BE2C (cell line): ENCODE results near the gene DDX49.

ENCODE experiments used
- DNase-seq: peaks from one replicate; pipeline ENCODE4 v3.0.0-alpha.2; 2020
- H3K27me3 ChIP-seq: fragments of 250-450 bp; sonication (Bioruptor Pico); 2 replicates; pipeline ENCODE4 v1.5.1; 2020; ENCODE audit warnings: mild to moderate bottlenecking
- H3K36me3 ChIP-seq: fragments of 250-450 bp; sonication (Bioruptor Pico); 2 replicates; pipeline ENCODE4 v1.5.1; 2020; ENCODE audit warnings: mild to moderate bottlenecking
- H3K4me1 ChIP-seq: fragments of 250-450 bp; sonication (Bioruptor Pico); 2 replicates; pipeline ENCODE4 v1.5.1; 2020
- H3K4me3 ChIP-seq: 2 replicates; pipeline ENCODE4 v1.5.1; 2011; ENCODE audit warnings: low read depth, low read length
- H3K9me3 ChIP-seq: fragments of 250-450 bp; sonication (Bioruptor Pico); 2 replicates; pipeline ENCODE4 v1.5.1; 2020
- CTCF ChIP-seq: IDR thresholded peaks from 2 replicates; pipeline ENCODE4 v1.5.1; 2012; ENCODE audit warnings: mild to moderate bottlenecking, low read depth, low read length

Gene DDX49

GRCh38 chr19:18945297-18945696, 25.8 kb downstream of the DDX49 start:
- DNase-seq: no peak
- H3K27me3 ChIP-seq: peaks cover 10% of the 10 kb centered on the region
- no peaks in the 10 kb centered on the region; the same call in 1 of the 2 replicates for H3K4me1 ChIP-seq
- no peak for TF ChIP-seq CTCF
- H3K36me3 ChIP-seq: no peaks in the 10 kb centered on the region
- H3K9me3 ChIP-seq: no peaks in the 10 kb centered on the region
- no peak overlapping the region for H3K4me3 ChIP-seq

GRCh38 chr19:18946335-18946734, 26.8 kb downstream of the DDX49 start:
- H3K36me3 ChIP-seq: no peaks in the 10 kb centered on the region
- no peaks in the 10 kb centered on the region for H3K4me1 ChIP-seq
- H3K27me3 ChIP-seq: 0 out of 2 replicates have a peak, but pooled peaks cover 3% of the 10 kb centered on the region
- no peak for TF ChIP-seq CTCF
- no peak for DNase-seq
- no peaks in the 10 kb centered on the region for H3K9me3 ChIP-seq
- no peak overlapping the region for H3K4me3 ChIP-seq

- H3K4me3 ChIP-seq: no peak overlapping the region
- H3K4me1 ChIP-seq: no peaks in the 10 kb centered on the region
- H3K27me3 ChIP-seq: 0 out of 2 replicates have a peak, but pooled peaks cover 3% of the 10 kb centered on the region
- no peak for DNase-seq
- no peak for TF ChIP-seq CTCF
- H3K36me3 ChIP-seq: no peaks in the 10 kb centered on the region
- no peaks in the 10 kb centered on the region for H3K9me3 ChIP-seq
Measured at GRCh38 chr19:18946918-18947317, 27.4 kb downstream of the DDX49 start.

GRCh38 chr19:18948075-18948975, 28.8 kb downstream of the DDX49 start:
- H3K36me3 ChIP-seq: no peaks in the 10 kb centered on the region
- no peak for TF ChIP-seq CTCF
- 0 out of 2 replicates have a peak, but pooled peaks cover 3% of the 10 kb centered on the region for H3K27me3 ChIP-seq
- H3K4me3 ChIP-seq: no peak overlapping the region
- DNase-seq: no peak
- no peaks in the 10 kb centered on the region for H3K9me3 ChIP-seq
- no peaks in the 10 kb centered on the region for H3K4me1 ChIP-seq

- Histone ChIP-seq H3K4me1 (no peaks in the 10 kb centered on the region), H3K36me3 (no peaks in the 10 kb centered on the region), H3K27me3 (0 out of 2 replicates have a peak, but pooled peaks cover 2% of the 10 kb centered on the region), H3K9me3 (no peaks in the 10 kb centered on the region), H3K4me3 (no peak overlapping the region)
- DNase-seq: no peak
- TF ChIP-seq CTCF: no peak
Measured at GRCh38 chr19:18948976-18949356, 29.5 kb downstream of the DDX49 start.

GRCh38 chr19:18949858-18950257, 30.3 kb downstream of the DDX49 start:
- Histone ChIP-seq H3K4me3 (no peak overlapping the region), H3K4me1 (no peaks in the 10 kb centered on the region), H3K9me3 (no peaks in the 10 kb centered on the region), H3K27me3 (no peaks in the 10 kb centered on the region), H3K36me3 (no peaks in the 10 kb centered on the region)
- no peak for DNase-seq
- no peak for TF ChIP-seq CTCF
